CD14-positive monocyte (primary cell): ENCODE data around the gene CAMSAP3. TPM values are rescaled to one million over a fixed set of nuclear protein-coding genes. Genes with fewer than 3 reads are reported as not detected.

Experiments used
- DNase-seq, 3 donors: peaks; one replicate each; pipeline ENCODE4 v3.0.0-alpha.2; 2011 to 2022
- H2AFZ ChIP-seq: 2 replicates; pipeline ENCODE4 v1.6.0; 2012; ENCODE audit warnings: mild to moderate bottlenecking, low read depth, low read length, inconsistent platforms; ENCODE audit not compliant: insufficient read depth, poor library complexity, severe bottlenecking
- H3K27ac ChIP-seq, 2 donors: 1 replicate in 1 of 2; 2 replicates in 1 of 2; pipeline ENCODE4 v1.5.1; 2012 to 2013; ENCODE audit warnings: low read length in 2 of 2, control low read depth in 1 of 2, inconsistent platforms in 1 of 2, low read depth in 1 of 2, mild to moderate bottlenecking in 1 of 2
- H3K27me3 ChIP-seq, 2 donors: one replicate each; pipeline versions ENCODE4 v1.6.0 to v1.6.1; 2011 to 2013; ENCODE audit warnings: low read length in 2 of 2; ENCODE audit not compliant: control insufficient read depth in 2 of 2, insufficient read depth in 2 of 2
- H3K36me3 ChIP-seq, 2 donors: replicated peaks in 1 of 2; 1 replicate in 1 of 2; 2 replicates in 1 of 2; pipeline versions ENCODE4 v1.5.1 to v1.6.1; 2012 to 2013; ENCODE audit warnings: low read length in 2 of 2, control low read depth in 1 of 2, inconsistent platforms in 1 of 2, mild to moderate bottlenecking in 1 of 2; ENCODE audit not compliant: insufficient read depth in 2 of 2, control insufficient read depth in 1 of 2
- H3K4me1 ChIP-seq, 2 donors: 1 replicate in 1 of 2; 2 replicates in 1 of 2; pipeline versions ENCODE4 v1.5.1 to v1.6.1; 2012 to 2013; ENCODE audit warnings: low read length in 2 of 2, control low read depth in 1 of 2, inconsistent platforms in 1 of 2, mild to moderate bottlenecking in 1 of 2, moderate library complexity in 1 of 2; ENCODE audit not compliant: insufficient read depth in 2 of 2, control insufficient read depth in 1 of 2
- H3K4me2 ChIP-seq: replicated peaks from 2 replicates; pipeline ENCODE3; 2012; ENCODE audit warnings: low read length, moderate library complexity, mild to moderate bottlenecking; ENCODE audit not compliant: poor library complexity, severe bottlenecking; ENCODE audit errors: extremely low read depth
- H3K4me3 ChIP-seq, 3 experiments: fragments of 200-600 bp in 1 of 3; sonication (generic) in 1 of 3; replicated peaks in 1 of 3; 1 replicate in 2 of 3; 2 replicates in 1 of 3; pipeline ENCODE4 v1.5.1; 2011 to 2013; ENCODE audit warnings: low read length in 3 of 3, mild to moderate bottlenecking in 3 of 3, control low read depth in 2 of 3, low read depth in 2 of 3, inconsistent platforms in 1 of 3, moderate library complexity in 1 of 3
- H3K79me2 ChIP-seq: 2 replicates; pipeline ENCODE4 v1.6.0; 2012; ENCODE audit warnings: mild to moderate bottlenecking, control low read depth, inconsistent platforms, low read length, moderate library complexity; ENCODE audit not compliant: insufficient read depth
- H3K9ac ChIP-seq: 2 replicates; pipeline ENCODE4 v1.6.0; 2017; ENCODE audit warnings: low read length, mild to moderate bottlenecking; ENCODE audit not compliant: insufficient read depth, poor library complexity, severe bottlenecking
- H3K9me3 ChIP-seq, 2 donors: replicated peaks in 1 of 2; 1 replicate in 1 of 2; 2 replicates in 1 of 2; pipeline versions ENCODE4 v1.5.1 to v1.6.1; 2012 to 2013; ENCODE audit warnings: low read length in 2 of 2, control low read depth in 1 of 2; ENCODE audit not compliant: control insufficient read depth in 1 of 2, insufficient read depth in 1 of 2
- H4K20me1 ChIP-seq: 2 replicates; pipeline ENCODE4 v1.6.0; 2012; ENCODE audit warnings: mild to moderate bottlenecking, low read length, control low read depth, moderate library complexity; ENCODE audit not compliant: insufficient read depth
- H3K27ac Mint-ChIP-seq, 7 donors: one replicate each; pipeline ENCODE4 v1.8.0; 2020; ENCODE audit warnings: mild to moderate bottlenecking in 7 of 7, mixed read lengths in 7 of 7, moderate library complexity in 6 of 7, inconsistent platforms in 2 of 7
- H3K27me3 Mint-ChIP-seq, 3 donors: one replicate each; pipeline ENCODE4 v1.8.0; 2021 to 2022; ENCODE audit warnings: low read depth in 3 of 3, mild to moderate bottlenecking in 3 of 3, mixed read lengths in 3 of 3, moderate library complexity in 3 of 3, inconsistent platforms in 1 of 3
- H3K36me3 Mint-ChIP-seq, 2 donors: one replicate each; pipeline ENCODE4 v1.8.0; 2020; ENCODE audit warnings: mixed read lengths in 2 of 2, inconsistent platforms in 1 of 2, mild to moderate bottlenecking in 1 of 2
- H3K4me1 Mint-ChIP-seq: one replicate; pipeline ENCODE4 v1.8.0; 2020; ENCODE audit warnings: mild to moderate bottlenecking, mixed read lengths
- H3K4me3 Mint-ChIP-seq, 2 donors: one replicate each; pipeline ENCODE4 v1.8.0; 2020; ENCODE audit warnings: mild to moderate bottlenecking in 2 of 2, mixed read lengths in 2 of 2, moderate library complexity in 1 of 2
- H3K9me3 Mint-ChIP-seq, 7 donors: one replicate each; pipeline ENCODE4 v1.8.0; 2020 to 2022; ENCODE audit warnings: mixed read lengths in 7 of 7, mild to moderate bottlenecking in 6 of 7, moderate library complexity in 6 of 7, inconsistent platforms in 2 of 7
- WGBS: methylation state at CpG from one replicate; pipeline ENCODE4 v1.1.5; 2013; ENCODE audit warnings: missing lambda C conversion rate; ENCODE audit not compliant: insufficient coverage; 5-methylcytosine and 5-hydroxymethylcytosine counted together
- intact Hi-C, 2 donors: fragments of 100-400 bp; cut with micrococcal nuclease; formaldehyde crosslinking; loops; one replicate each; pipeline versions ENCODE4 v1.15.0 to v1.15.1; 2023
- polyA plus RNA-seq, 3 donors: library from polyadenylated mRNA; depleted of rRNA in 1 of 3; unstranded in 2 of 3; stranded (reverse) in 1 of 3; fragments of 300-500 nt in 2 of 3; fragments of >200 nt in 1 of 3; fragmentation: Illumina TruSeq in 2 of 3; gene quantifications; 1 replicate in 2 of 3; 2 replicates in 1 of 3; pipeline ENCODE4 v1.2.3, GENCODE V29; 2012 to 2021
- TF ChIP-seq, protein P1 (sequence below): fragments of 200-600 bp; IDR thresholded peaks from one replicate; pipeline ENCODE4 v1.8.0; 2022; ENCODE audit warnings: antibody characterized with exemption, mild to moderate bottlenecking

The CAMSAP3 gene
- polyA plus RNA-seq, 3 donors, result 0.05 TPM; not detected in 2

DNA sequence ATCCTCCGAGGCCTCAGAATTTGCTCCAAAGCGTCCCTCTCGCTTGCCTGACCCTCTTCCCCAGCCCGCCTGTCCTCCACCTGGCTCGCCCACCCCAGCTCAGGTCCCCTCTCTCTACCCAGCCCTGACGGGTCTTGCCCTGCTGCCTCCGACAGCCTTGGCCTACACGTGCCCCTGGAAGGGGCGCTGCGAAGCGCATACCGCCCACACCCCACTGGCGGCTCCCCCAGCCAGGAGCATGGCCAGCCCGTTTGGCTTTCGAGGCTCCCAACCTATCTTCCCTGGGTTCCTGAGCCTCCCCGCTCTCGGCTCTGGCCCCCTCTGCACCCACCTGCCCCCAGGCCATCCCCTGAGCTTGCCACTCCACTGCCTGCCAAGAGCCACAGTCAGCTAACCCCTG, 29.1 kb downstream of the CAMSAP3 start:
- Mint-ChIP-seq H3K27ac (peak overlapping the region in 1 of 7 donors; percentile 50), H3K9me3 (peaks cover 0 to 2% (median 0%) of the 10 kb centered on the region in 7 donors), H3K4me3 (no peak overlapping the region), H3K27me3 (peaks cover 0 to 2% (median 0%) of the 10 kb centered on the region in 3 donors), H3K4me1 (peaks cover 12% of the 10 kb centered on the region), H3K36me3 (peaks cover 55 to 78% of the 10 kb centered on the region in 2 donors)
- no peak overlapping the region for H3K4me2 ChIP-seq
- peaks cover 9 to 16% of the 10 kb centered on the region in 2 donors for H3K4me1 ChIP-seq
- WGBS, result over 99% methylated on average over 15 of the region's 17 CpGs
- H3K4me3 ChIP-seq, result no peak overlapping the region
- peaks cover 39% of the 10 kb centered on the region for H3K79me2 ChIP-seq
- no peak for DNase-seq
- H3K9ac ChIP-seq, result no peak overlapping the region
- H3K9me3 ChIP-seq, result no peaks in the 10 kb centered on the region
- peaks cover 4% of the 10 kb centered on the region for H4K20me1 ChIP-seq
- H2AFZ ChIP-seq, result no peak overlapping the region
- no peaks in the 10 kb centered on the region for H3K27me3 ChIP-seq
- intact Hi-C loops, result loop anchor here in 1 of 2 donors (10.0 kb wide), 1 partner anchor 230 kb away; no protein-coding TSS in a partner anchor
- TF ChIP-seq, protein P1, sequence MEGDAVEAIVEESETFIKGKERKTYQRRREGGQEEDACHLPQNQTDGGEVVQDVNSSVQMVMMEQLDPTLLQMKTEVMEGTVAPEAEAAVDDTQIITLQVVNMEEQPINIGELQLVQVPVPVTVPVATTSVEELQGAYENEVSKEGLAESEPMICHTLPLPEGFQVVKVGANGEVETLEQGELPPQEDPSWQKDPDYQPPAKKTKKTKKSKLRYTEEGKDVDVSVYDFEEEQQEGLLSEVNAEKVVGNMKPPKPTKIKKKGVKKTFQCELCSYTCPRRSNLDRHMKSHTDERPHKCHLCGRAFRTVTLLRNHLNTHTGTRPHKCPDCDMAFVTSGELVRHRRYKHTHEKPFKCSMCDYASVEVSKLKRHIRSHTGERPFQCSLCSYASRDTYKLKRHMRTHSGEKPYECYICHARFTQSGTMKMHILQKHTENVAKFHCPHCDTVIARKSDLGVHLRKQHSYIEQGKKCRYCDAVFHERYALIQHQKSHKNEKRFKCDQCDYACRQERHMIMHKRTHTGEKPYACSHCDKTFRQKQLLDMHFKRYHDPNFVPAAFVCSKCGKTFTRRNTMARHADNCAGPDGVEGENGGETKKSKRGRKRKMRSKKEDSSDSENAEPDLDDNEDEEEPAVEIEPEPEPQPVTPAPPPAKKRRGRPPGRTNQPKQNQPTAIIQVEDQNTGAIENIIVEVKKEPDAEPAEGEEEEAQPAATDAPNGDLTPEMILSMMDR, result no peak
- H3K36me3 ChIP-seq, result peaks cover 69 to 82% of the 10 kb centered on the region in 2 donors
- H3K27ac ChIP-seq, result no peak overlapping the region

DNA sequence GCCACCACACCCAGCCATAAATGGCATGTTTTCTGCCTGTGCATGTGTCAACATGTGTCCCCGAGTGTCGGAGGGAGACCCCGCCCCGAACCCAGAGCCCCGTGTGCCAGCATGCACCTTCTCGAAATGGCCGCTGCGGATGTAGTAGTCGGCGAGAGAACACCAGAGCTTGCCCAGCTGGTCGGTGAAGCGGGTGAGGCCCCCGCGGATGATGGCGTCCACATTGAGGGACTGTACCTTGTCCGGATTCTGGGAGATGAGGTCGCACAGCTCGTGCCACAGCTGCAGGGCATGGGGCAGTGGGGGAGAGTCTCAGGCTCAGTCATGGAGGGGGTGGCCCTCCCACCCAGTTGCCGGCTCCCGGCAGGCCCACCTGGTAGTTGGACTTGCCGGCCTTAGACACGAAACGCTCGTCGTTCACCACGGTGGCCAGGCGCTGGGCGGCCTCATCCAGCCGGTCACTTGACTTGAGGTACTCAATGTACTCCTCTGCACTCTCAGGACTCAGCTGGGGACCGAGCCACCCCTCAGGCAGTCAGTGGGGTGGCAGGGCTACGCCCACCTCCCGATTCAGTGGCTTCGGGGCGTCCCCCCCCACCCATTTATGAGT, 30.2 kb downstream of the CAMSAP3 start:
- no peak overlapping the region for H3K4me3 Mint-ChIP-seq
- peak overlapping the region in 1 of 7 donors; percentile 61 for H3K27ac Mint-ChIP-seq

More for the DNA sequence above, 30.2 kb downstream of the CAMSAP3 start:
- peaks cover 59 to 72% of the 10 kb centered on the region in 2 donors for H3K36me3 ChIP-seq
- DNase-seq, result no peak
- no peak overlapping the region for H3K4me2 ChIP-seq
- no peak overlapping the region for H3K9ac ChIP-seq
- TF ChIP-seq, protein P1, result no peak
- Mint-ChIP-seq H3K27me3 (peaks cover 0 to 2% (median 0%) of the 10 kb centered on the region in 3 donors), H3K4me1 (peaks cover 21% of the 10 kb centered on the region), H3K9me3 (peaks cover 0 to 2% (median 0%) of the 10 kb centered on the region in 7 donors), H3K36me3 (peaks cover 47 to 67% of the 10 kb centered on the region in 2 donors)
- WGBS, result 97% methylated on average over 32 of the region's 34 CpGs
- H3K79me2 ChIP-seq, result peaks cover 50% of the 10 kb centered on the region
- H4K20me1 ChIP-seq, result peaks cover 4% of the 10 kb centered on the region
- H3K4me1 ChIP-seq, result peaks cover 19 to 27% of the 10 kb centered on the region in 2 donors
- no peak overlapping the region for H3K27ac ChIP-seq
- H3K9me3 ChIP-seq, result no peaks in the 10 kb centered on the region
- H2AFZ ChIP-seq, result no peak overlapping the region
- no peaks in the 10 kb centered on the region for H3K27me3 ChIP-seq
- intact Hi-C loops, result loop anchor here in 1 of 2 donors (10.0 kb wide), 1 partner anchor 231 kb away; no protein-coding TSS in a partner anchor
- H3K4me3 ChIP-seq, result no peak overlapping the region
